ENCODE measurements around the gene P2RX3.

- TF ChIP-seq POLR2AphosphoS5 (IDR thresholded peaks at IDR 0.05): no peak
- TF ChIP-seq, protein P1, sequence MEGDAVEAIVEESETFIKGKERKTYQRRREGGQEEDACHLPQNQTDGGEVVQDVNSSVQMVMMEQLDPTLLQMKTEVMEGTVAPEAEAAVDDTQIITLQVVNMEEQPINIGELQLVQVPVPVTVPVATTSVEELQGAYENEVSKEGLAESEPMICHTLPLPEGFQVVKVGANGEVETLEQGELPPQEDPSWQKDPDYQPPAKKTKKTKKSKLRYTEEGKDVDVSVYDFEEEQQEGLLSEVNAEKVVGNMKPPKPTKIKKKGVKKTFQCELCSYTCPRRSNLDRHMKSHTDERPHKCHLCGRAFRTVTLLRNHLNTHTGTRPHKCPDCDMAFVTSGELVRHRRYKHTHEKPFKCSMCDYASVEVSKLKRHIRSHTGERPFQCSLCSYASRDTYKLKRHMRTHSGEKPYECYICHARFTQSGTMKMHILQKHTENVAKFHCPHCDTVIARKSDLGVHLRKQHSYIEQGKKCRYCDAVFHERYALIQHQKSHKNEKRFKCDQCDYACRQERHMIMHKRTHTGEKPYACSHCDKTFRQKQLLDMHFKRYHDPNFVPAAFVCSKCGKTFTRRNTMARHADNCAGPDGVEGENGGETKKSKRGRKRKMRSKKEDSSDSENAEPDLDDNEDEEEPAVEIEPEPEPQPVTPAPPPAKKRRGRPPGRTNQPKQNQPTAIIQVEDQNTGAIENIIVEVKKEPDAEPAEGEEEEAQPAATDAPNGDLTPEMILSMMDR (IDR thresholded peaks at IDR 0.05): peak; percentile 2 to 78
- TF ChIP-seq POLR2A (IDR thresholded peaks at IDR 0.05): no peak
These were observed 7.5 kb downstream of the P2RX3 start for GRCh38 chr11:57345555-57346211.
